HepG2 (cell line): ENCODE results near the gene CADM1. TPM values are rescaled to one million over a fixed set of nuclear protein-coding genes. Genes with fewer than 3 reads are reported as not detected.

Source experiments
- AHDC1 ChIP-seq: sonication (generic); formaldehyde crosslinking; IDR thresholded peaks from 2 replicates; pipeline ENCODE4 v1.5.1; 2020; ENCODE audit warnings: mild to moderate bottlenecking, missing genetic modification reagents, borderline replicate concordance
- ASH2L ChIP-seq: fragments of 300-600, 200-600 bp; sonication (generic); IDR thresholded peaks from 2 replicates; pipeline ENCODE4 v1.7.0; 2017; ENCODE audit warnings: low read depth, mild to moderate bottlenecking, moderate library complexity, mixed read lengths, low read length; ENCODE audit not compliant: insufficient read length
- GMEB1 ChIP-seq: sonication (generic); formaldehyde crosslinking; IDR thresholded peaks from 2 replicates; pipeline ENCODE4 v1.5.1; 2020; ENCODE audit warnings: missing genetic modification reagents, mild to moderate bottlenecking, borderline replicate concordance
- HNF1A ChIP-seq, 2 experiments: sonication (generic) in 1 of 2; formaldehyde crosslinking in 1 of 2; IDR thresholded peaks; 2 replicates each; pipeline versions ENCODE4 v1.4.0 to v1.6.1; 2016 to 2020; ENCODE audit warnings: borderline replicate concordance in 1 of 2, low read depth in 1 of 2, mild to moderate bottlenecking in 1 of 2, missing genetic modification reagents in 1 of 2
- IRF1 ChIP-seq: sonication (generic); formaldehyde crosslinking; IDR thresholded peaks from 2 replicates; pipeline ENCODE4 v1.4.0; 2020; ENCODE audit warnings: low read depth, mild to moderate bottlenecking, missing genetic modification reagents
- IRF2 ChIP-seq: IDR thresholded peaks from 2 replicates; pipeline ENCODE4 v1.6.1; 2018; ENCODE audit warnings: missing genetic modification reagents, missing compliant biosample characterization
- SAP130 ChIP-seq: IDR thresholded peaks from 2 replicates; pipeline ENCODE4 v1.6.1; 2016; ENCODE audit warnings: low read depth
- SNAPC2 ChIP-seq: sonication (generic); formaldehyde crosslinking; IDR thresholded peaks from 2 replicates; pipeline ENCODE4 v1.8.1; 2022; ENCODE audit warnings: mild to moderate bottlenecking, missing genetic modification reagents
- SP4 ChIP-seq: sonication (generic); formaldehyde crosslinking; IDR thresholded peaks from 2 replicates; pipeline ENCODE4 v1.8.1; 2023; ENCODE audit warnings: mild to moderate bottlenecking, missing genetic modification reagents
- ZMYM4 ChIP-seq: sonication (generic); formaldehyde crosslinking; IDR thresholded peaks from 2 replicates; pipeline ENCODE4 v1.8.1; 2023; ENCODE audit warnings: mild to moderate bottlenecking, missing genetic modification reagents
- ZNF234 ChIP-seq: sonication (generic); formaldehyde crosslinking; conservative IDR thresholded peaks from 2 replicates; pipeline ENCODE4 v1.5.1; 2020; ENCODE audit warnings: mild to moderate bottlenecking, missing genetic modification reagents
- ZNF512B ChIP-seq: sonication (generic); formaldehyde crosslinking; IDR thresholded peaks from 2 replicates; pipeline ENCODE4 v1.5.1; 2020; ENCODE audit warnings: missing genetic modification reagents, mild to moderate bottlenecking, borderline replicate concordance
- ZNF556 ChIP-seq: sonication (generic); formaldehyde crosslinking; IDR thresholded peaks from 2 replicates; pipeline ENCODE4 v1.4.0; 2020; ENCODE audit warnings: mild to moderate bottlenecking, missing genetic modification reagents, borderline replicate concordance
- polyA plus RNA-seq, 8 experiments: library from polyadenylated mRNA; depleted of rRNA in 3 of 8; stranded (reverse) in 7 of 8; unstranded in 1 of 8; fragments of >200 nt; fragmentation: Illumina TruSeq in 4 of 8; extraction: Trizol in 4 of 8; gene quantifications; 2 replicates each; pipeline versions ENCODE4 v1.2.1 to v1.2.3, GENCODE V29; 2011 to 2016; ENCODE audit warnings: low read depth in 4 of 8, missing spikeins in 1 of 8, mixed read lengths in 1 of 8; ENCODE audit not compliant: insufficient read depth in 1 of 8
- total RNA-seq, 5 experiments: library from RNA; depleted of rRNA; stranded (reverse); fragments of >200 nt; fragmentation: Illumina TruSeq; extraction: Trizol; gene quantifications; 2 replicates each; pipeline ENCODE4 v1.2.3, GENCODE V29; 2016; ENCODE audit warnings: low read depth in 1 of 5

Gene CADM1
- total and polyA plus RNA-seq, 2 of the 13 experiments (the other 11 are each of a cell fraction or from before 2014, with no cell fraction given): 71.3 to 122 TPM

GRCh38 chr11:115525531-115526006, 21.4 kb upstream of the CADM1 start (continued):
- TF ChIP-seq ZNF512B: no peak
- TF ChIP-seq GMEB1 (CRISPR knock-in tag): no peak
- TF ChIP-seq IRF1 (CRISPR knock-in tag): no peak
- TF ChIP-seq SP4 (CRISPR knock-in tag): no peak
- no peak for TF ChIP-seq ZNF556 (CRISPR knock-in tag)
- no peak for TF ChIP-seq ASH2L
- TF ChIP-seq SAP130 (CRISPR knock-in tag): peak; percentile 72
- no peak for TF ChIP-seq HNF1A (IDR thresholded peaks at IDR 0.05; ENCODE audit: low read depth)
- TF ChIP-seq HNF1A (CRISPR knock-in tag; IDR thresholded peaks at IDR 0.05; ENCODE audit: borderline replicate concordance): no peak; the same call in 1 of the 2 replicates
- TF ChIP-seq ZMYM4: peak; percentile 49; the same call in 1 of the 2 replicates
- no peak for TF ChIP-seq ZNF234 (CRISPR knock-in tag)
- no peak for TF ChIP-seq IRF2 (CRISPR knock-in tag)
- peak; percentile 50; the same call in 1 of the 2 replicates for TF ChIP-seq AHDC1
- TF ChIP-seq SNAPC2 (CRISPR knock-in tag): no peak
